Esophagus muscularis mucosa (tissue), 4 donors: ENCODE results near the gene HIBADH. TPM values are rescaled to one million over a fixed set of nuclear protein-coding genes. Genes with fewer than 3 reads are reported as not detected.
A peak's percentile ranks its signal among the peaks of the same experiment; 100 is the strongest.

Experiments
- DNase-seq: peaks from one replicate; pipeline ENCODE4 v3.0.0-alpha.2; 2017; ENCODE audit errors: extremely low spot score
- H3K27ac ChIP-seq, 4 donors: fragments of 200-600 bp; sonication (generic); replicated peaks in 1 of 4; 1 replicate in 3 of 4; 2 replicates in 1 of 4; pipeline ENCODE4 v1.5.1; 2016 to 2019; ENCODE audit warnings: mild to moderate bottlenecking in 1 of 4
- H3K27me3 ChIP-seq, 4 donors: fragments of 200-600 bp; sonication (generic); one replicate each; pipeline versions ENCODE4 v1.5.1 to v1.6.0; 2016 to 2019
- H3K36me3 ChIP-seq, 4 donors: fragments of 200-600 bp; sonication (generic); one replicate each; pipeline ENCODE4 v1.5.1; 2016 to 2019
- H3K4me1 ChIP-seq, 4 donors: fragments of 200-600 bp; sonication (generic); one replicate each; pipeline ENCODE4 v1.5.1; 2016 to 2019
- H3K4me3 ChIP-seq, 4 donors: fragments of 200-600 bp; sonication (generic); 1 replicate in 2 of 4; 2 replicates in 2 of 4; pipeline ENCODE4 v1.5.1; 2016 to 2019; ENCODE audit warnings: mild to moderate bottlenecking in 4 of 4, moderate library complexity in 1 of 4
- H3K9me3 ChIP-seq, 4 donors: fragments of 200-600 bp; sonication (generic); 1 replicate in 3 of 4; 2 replicates in 1 of 4; pipeline ENCODE4 v1.5.1; 2016 to 2019
- EP300 ChIP-seq: sonication (generic); formaldehyde crosslinking; IDR thresholded peaks from one replicate; pipeline ENCODE4 v1.6.1; 2017; ENCODE audit warnings: antibody characterized with exemption
- POLR2A ChIP-seq: fragments of 450-650 bp; IDR thresholded peaks from one replicate; pipeline ENCODE4 v1.6.1; 2017; ENCODE audit warnings: antibody characterized with exemption, moderate library complexity, mild to moderate bottlenecking, low read depth
- POLR2AphosphoS5 ChIP-seq, 2 donors: sonication (generic); formaldehyde crosslinking; IDR thresholded peaks; one replicate each; pipeline ENCODE4 v1.6.1; 2017; ENCODE audit warnings: antibody characterized with exemption in 2 of 2
- WGBS: methylation state at CpG from one replicate; pipeline ENCODE4 v1.1.5; 2018; 5-methylcytosine and 5-hydroxymethylcytosine counted together
- intact Hi-C: fragments of 100-400 bp; cut with DNase I; formaldehyde crosslinking; loops from one replicate; pipeline ENCODE4 v1.15.1; 2023
- total RNA-seq, 4 donors: library from RNA; depleted of rRNA; stranded (reverse); fragments of >200 nt; gene quantifications; one replicate each; pipeline versions ENCODE4 v1.1.0 to v1.2.1, GENCODE V29; 2016
- TF ChIP-seq, protein P1 (sequence below), 3 experiments: fragments of 200-600 bp in 2 of 3; fragments of 450-650 bp in 1 of 3; sonication (generic) in 2 of 3; IDR thresholded peaks; one replicate each; pipeline ENCODE4 v1.5.1; 2017 to 2019; ENCODE audit warnings: antibody characterized with exemption in 3 of 3, mild to moderate bottlenecking in 2 of 3, moderate library complexity in 1 of 3

HIBADH gene
- 10 to 100 TPM; 45.4 to 66.0 (median 52.3) TPM for total RNA-seq

DNA sequence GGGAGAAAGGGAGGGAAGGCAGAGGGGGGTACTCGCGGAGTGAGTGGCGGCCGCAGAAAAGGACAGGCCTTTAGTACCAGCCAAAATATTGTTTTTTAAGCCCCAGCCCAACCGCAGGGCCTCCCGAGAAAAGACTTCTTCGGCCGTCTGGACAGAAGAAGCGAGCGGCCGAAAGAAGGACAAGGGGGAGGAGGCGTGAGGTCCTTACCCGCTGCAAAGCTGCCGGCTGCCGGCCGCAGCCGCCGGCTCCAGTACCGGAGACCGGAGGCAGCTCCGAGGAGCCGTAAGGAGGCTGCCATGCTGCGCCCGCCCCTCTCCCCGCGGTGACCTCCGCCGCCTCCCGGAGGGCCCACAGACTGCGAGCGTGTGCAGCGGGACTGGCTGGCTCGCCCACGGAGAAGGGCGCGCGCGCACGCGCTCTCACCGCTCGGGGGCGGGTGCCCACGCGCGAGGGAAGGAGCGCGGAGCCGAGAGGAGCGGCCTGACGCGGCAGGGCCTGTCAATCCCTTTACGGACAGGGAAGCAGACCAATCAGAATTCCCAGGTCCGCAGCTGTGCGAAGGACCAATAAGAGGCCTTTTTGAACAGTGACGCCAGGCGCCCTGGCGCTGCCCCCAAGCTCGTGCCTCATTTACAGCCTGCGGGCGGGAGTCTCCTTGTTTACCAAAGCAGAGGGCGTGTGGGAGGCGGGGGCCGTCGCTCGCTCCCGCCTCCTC is at the start of gene HIBADH:
HIBADH (minus strand) TSS at position 394 of the 716 bp plus-strand sequence; CDS start at position 299, 95 bp downstream.
- H3K4me3 ChIP-seq: peak within 1 kb of the TSS; percentile 66 to 93 (median 80)
- intact Hi-C loops: loop anchor here (2.0 kb wide), 1 partner anchor 78 kb away; the partner anchor contains the start of gene TAX1BP1
- H3K36me3 ChIP-seq: no peaks in the 10 kb centered on the region
- peak within 1 kb of the TSS; percentile 82 to 95 (median 92) for H3K27ac ChIP-seq
- TF ChIP-seq POLR2A (peak; percentile 80), EP300 (no peak), POLR2AphosphoS5 (IDR thresholded peaks at IDR 0.05) (peak; percentile 97 to 98)
- TF ChIP-seq, protein P1, sequence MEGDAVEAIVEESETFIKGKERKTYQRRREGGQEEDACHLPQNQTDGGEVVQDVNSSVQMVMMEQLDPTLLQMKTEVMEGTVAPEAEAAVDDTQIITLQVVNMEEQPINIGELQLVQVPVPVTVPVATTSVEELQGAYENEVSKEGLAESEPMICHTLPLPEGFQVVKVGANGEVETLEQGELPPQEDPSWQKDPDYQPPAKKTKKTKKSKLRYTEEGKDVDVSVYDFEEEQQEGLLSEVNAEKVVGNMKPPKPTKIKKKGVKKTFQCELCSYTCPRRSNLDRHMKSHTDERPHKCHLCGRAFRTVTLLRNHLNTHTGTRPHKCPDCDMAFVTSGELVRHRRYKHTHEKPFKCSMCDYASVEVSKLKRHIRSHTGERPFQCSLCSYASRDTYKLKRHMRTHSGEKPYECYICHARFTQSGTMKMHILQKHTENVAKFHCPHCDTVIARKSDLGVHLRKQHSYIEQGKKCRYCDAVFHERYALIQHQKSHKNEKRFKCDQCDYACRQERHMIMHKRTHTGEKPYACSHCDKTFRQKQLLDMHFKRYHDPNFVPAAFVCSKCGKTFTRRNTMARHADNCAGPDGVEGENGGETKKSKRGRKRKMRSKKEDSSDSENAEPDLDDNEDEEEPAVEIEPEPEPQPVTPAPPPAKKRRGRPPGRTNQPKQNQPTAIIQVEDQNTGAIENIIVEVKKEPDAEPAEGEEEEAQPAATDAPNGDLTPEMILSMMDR (IDR thresholded peaks at IDR 0.05): peak in 2 of 3 experiments; percentile 27 to 28
- H3K9me3 ChIP-seq: no peaks in the 10 kb centered on the region
- peaks cover 13 to 22% (median 19%) of the 10 kb centered on the region in 4 donors for H3K4me1 ChIP-seq
- WGBS: 1% methylated on average over 49 of the region's 67 CpGs
- peak; percentile 100 for DNase-seq
- H3K27me3 ChIP-seq: no peaks in the 10 kb centered on the region

DNA sequence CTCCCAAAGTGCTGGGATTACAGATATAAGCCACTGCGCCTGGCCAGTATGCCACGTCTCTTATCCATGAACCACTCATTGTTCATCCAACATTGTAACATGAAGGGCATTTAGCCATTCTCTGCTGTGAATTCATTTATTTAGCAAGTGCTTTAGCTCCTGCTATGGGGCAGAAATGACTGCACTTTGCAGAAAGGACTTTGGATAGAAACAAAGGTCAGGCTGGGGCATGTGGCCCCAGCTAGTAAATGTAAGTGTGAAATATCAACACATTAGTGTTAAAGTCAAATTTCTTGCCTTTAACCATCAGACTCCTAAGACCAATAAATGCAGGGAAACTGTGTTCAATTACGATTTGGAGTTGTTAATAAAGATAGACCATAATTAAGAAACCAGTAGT is 49.5 kb upstream of the HIBADH start:
- Histone ChIP-seq H3K4me3 (no peak overlapping the region), H3K27ac (no peak overlapping the region), H3K4me1 (peaks cover 0 to 3% (median 0%) of the 10 kb centered on the region in 4 donors), H3K27me3 (peaks cover 0 to 4% (median 0%) of the 10 kb centered on the region in 4 donors), H3K9me3 (no peaks in the 10 kb centered on the region), H3K36me3 (no peaks in the 10 kb centered on the region)
- TF ChIP-seq EP300 (no peak), POLR2AphosphoS5 (IDR thresholded peaks at IDR 0.05) (no peak), POLR2A (no peak)
- TF ChIP-seq, protein P1 (IDR thresholded peaks at IDR 0.05): no peak
- 86% methylated on average over 3 of the region's 3 CpGs for WGBS
- intact Hi-C loops: no loop called here
- DNase-seq: no peak

GRCh38 chr7:27709137-27710075 is 46.7 kb upstream of the HIBADH start:
- H3K9me3 ChIP-seq: no peaks in the 10 kb centered on the region
- WGBS: 44% methylated on average over 2 of the region's 2 CpGs
- H3K4me3 ChIP-seq: no peak overlapping the region
- no peaks in the 10 kb centered on the region for H3K36me3 ChIP-seq
- DNase-seq: no peak
- H3K27me3 ChIP-seq: no peaks in the 10 kb centered on the region
- H3K27ac ChIP-seq: no peak overlapping the region
- TF ChIP-seq POLR2A: no peak
- no peak for TF ChIP-seq POLR2AphosphoS5 (IDR thresholded peaks at IDR 0.05)
- TF ChIP-seq EP300: no peak
- TF ChIP-seq, protein P1 (IDR thresholded peaks at IDR 0.05): no peak
- peaks cover 0 to 3% (median 0%) of the 10 kb centered on the region in 4 donors for H3K4me1 ChIP-seq
- intact Hi-C loops: no loop called here

- Histone ChIP-seq H3K9me3 (no peaks in the 10 kb centered on the region), H3K27ac (no peak overlapping the region), H3K4me3 (no peak overlapping the region), H3K27me3 (no peaks in the 10 kb centered on the region), H3K36me3 (no peaks in the 10 kb centered on the region), H3K4me1 (peaks cover 0 to 3% (median 0%) of the 10 kb centered on the region in 4 donors)
- intact Hi-C loops: no loop called here
- no peak for DNase-seq
- WGBS: 95% methylated on average over 6 of the region's 6 CpGs
- TF ChIP-seq POLR2AphosphoS5 (IDR thresholded peaks at IDR 0.05): no peak
- TF ChIP-seq, protein P1 (IDR thresholded peaks at IDR 0.05): no peak
These were observed 45.8 kb upstream of the HIBADH start for GRCh38 chr7:27708485-27708884.
